Activated naive CD8-positive, alpha-beta T cell treated with anti-CD3 and anti-CD28 coated beads, Interleukin-2, amount 10 ng/mL, durations not matched to agents 7 days and 5 days (primary cell): ENCODE data around the gene EIF4A2. TPM values are rescaled to one million over a fixed set of nuclear protein-coding genes. Genes with fewer than 3 reads are reported as not detected.
A peak's percentile ranks its signal among the peaks of the same experiment; 100 is the strongest.

ENCODE experiments used
- ATAC-seq: fragments of 150-1000 bp; cut with Tn5 transposase; one replicate; pipeline ENCODE4 v1.10.0; 2021; ENCODE audit warnings: low read depth, moderate library complexity
- POLR2A ChIA-PET: fragments of 350-600 bp; sonication (Branson Sonifier 250); formaldehyde crosslinking; loops from one replicate; lab custom pipeline; 2021; ENCODE audit warnings: antibody characterized with exemption; lab: Charles Lee
- DNase-seq: peaks from one replicate; pipeline ENCODE4 v3.0.0; 2021
- H3K27ac Mint-ChIP-seq: one replicate; pipeline ENCODE4 v1.8.0; 2022; ENCODE audit warnings: mild to moderate bottlenecking, mixed read lengths
- H3K27me3 Mint-ChIP-seq: one replicate; pipeline ENCODE4 v1.8.0; 2022; ENCODE audit warnings: mild to moderate bottlenecking, moderate library complexity, mixed read lengths
- H3K36me3 Mint-ChIP-seq: one replicate; pipeline ENCODE4 v1.8.0; 2021; ENCODE audit warnings: mild to moderate bottlenecking, mixed read lengths
- H3K4me1 Mint-ChIP-seq: one replicate; pipeline ENCODE4 v1.8.0; 2021; ENCODE audit warnings: mixed read lengths
- H3K4me3 Mint-ChIP-seq: one replicate; pipeline ENCODE4 v1.8.0; 2022; ENCODE audit warnings: mild to moderate bottlenecking, moderate library complexity, mixed read lengths
- H3K9me3 Mint-ChIP-seq: one replicate; pipeline ENCODE4 v1.8.0; 2021; ENCODE audit warnings: mixed read lengths
- total RNA-seq, 2 experiments: library from RNA; stranded (reverse); gene quantifications; one replicate each; pipeline ENCODE4 v1.2.3, GENCODE V29; 2021

EIF4A2 gene
- 100 to 1,000 TPM; 479 to 483 TPM for total RNA-seq

- POLR2A ChIA-PET = interaction anchor here (0.6 to 4.6 kb wide), 39 partner anchors 9 to 1189 kb away, joined by 3 to 117 read pairs (median 5); partner anchors contain the start of genes AHSG, DNAJB11, RFC4 and RPL39L
- ATAC-seq = peak; percentile 66
- H3K4me1 Mint-ChIP-seq = peaks cover 39% of the 10 kb centered on the region
- H3K9me3 Mint-ChIP-seq = no peaks in the 10 kb centered on the region
- peak within 1 kb of the TSS; percentile 100 for H3K4me3 Mint-ChIP-seq
- H3K27ac Mint-ChIP-seq = peak within 1 kb of the TSS; percentile 99
- H3K27me3 Mint-ChIP-seq = no peaks in the 10 kb centered on the region
- peaks cover 41% of the 10 kb centered on the region for H3K36me3 Mint-ChIP-seq
- peak; percentile 92 for DNase-seq
These were observed at the start of gene EIF4A2 for GRCh38 chr3:186783058-186783730. Gene EIF4A2, plus strand, starts transcription at chr3:186783577. Its CDS starts 34 bp downstream, at chr3:186783611.

DNA sequence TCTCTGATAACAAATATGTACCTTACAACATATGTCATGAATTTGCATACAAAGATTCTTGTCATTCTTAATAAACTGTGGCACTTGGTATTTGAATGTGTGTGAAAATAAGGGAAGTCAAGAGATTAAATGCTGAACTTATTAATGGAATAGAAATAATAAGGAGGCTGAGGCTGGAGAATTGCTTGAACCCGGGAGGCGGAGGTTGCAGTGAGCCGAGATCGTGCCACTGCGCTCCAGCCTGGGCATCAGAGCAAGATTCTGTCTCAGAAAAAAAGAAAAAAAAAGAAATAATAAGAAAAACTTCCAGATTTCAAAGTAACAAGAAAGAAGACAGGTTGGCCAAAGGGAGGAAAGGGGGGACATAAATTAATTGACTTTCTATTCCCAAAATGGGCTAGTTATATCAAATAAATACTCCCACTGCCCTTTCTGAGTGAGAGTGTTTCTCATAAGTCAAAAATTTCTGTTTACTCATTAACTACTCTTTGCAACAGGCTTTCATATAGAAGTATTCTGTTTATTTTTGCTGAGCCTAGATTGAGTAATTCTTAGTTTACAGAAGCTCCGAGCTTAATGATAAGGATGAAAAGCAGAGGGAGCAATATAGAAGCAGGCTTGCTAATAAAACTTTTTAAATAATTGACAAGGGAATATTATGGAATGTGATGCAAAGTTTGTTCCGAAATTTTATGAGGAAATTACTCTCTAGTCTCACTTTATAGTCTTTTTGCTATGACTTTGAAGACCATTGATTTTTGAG lies 40.6 kb upstream of the EIF4A2 start:
- DNase-seq = no peak
- H3K4me1 Mint-ChIP-seq = peaks cover 3% of the 10 kb centered on the region

GRCh38 chr3:186743666-186744065 lies 39.7 kb upstream of the EIF4A2 start:
- ATAC-seq (no peak), DNase-seq (no peak)
- no peaks in the 10 kb centered on the region for H3K9me3 Mint-ChIP-seq
- H3K4me3 Mint-ChIP-seq = no peak overlapping the region
- H3K27me3 Mint-ChIP-seq = no peaks in the 10 kb centered on the region
- POLR2A ChIA-PET = no interaction called here
- no peak overlapping the region for H3K27ac Mint-ChIP-seq
- peaks cover 8% of the 10 kb centered on the region for H3K4me1 Mint-ChIP-seq
- peaks cover 2% of the 10 kb centered on the region for H3K36me3 Mint-ChIP-seq

More for the DNA sequence above, 40.6 kb upstream of the EIF4A2 start:
- Mint-ChIP-seq H3K4me3 (no peak overlapping the region), H3K27me3 (no peaks in the 10 kb centered on the region), H3K36me3 (peaks cover 2% of the 10 kb centered on the region), H3K27ac (no peak overlapping the region), H3K9me3 (no peaks in the 10 kb centered on the region)
- ATAC-seq = no peak
- POLR2A ChIA-PET = no interaction called here

- H3K27me3 Mint-ChIP-seq = no peaks in the 10 kb centered on the region
- H3K27ac Mint-ChIP-seq = peak overlapping the region; percentile 0
- H3K9me3 Mint-ChIP-seq = no peaks in the 10 kb centered on the region
- peaks cover 2% of the 10 kb centered on the region for H3K36me3 Mint-ChIP-seq
- POLR2A ChIA-PET = no interaction called here
- DNase-seq (no peak), ATAC-seq (peak; percentile 78)
- peaks cover 8% of the 10 kb centered on the region for H3K4me1 Mint-ChIP-seq
- no peak overlapping the region for H3K4me3 Mint-ChIP-seq
These were observed 37.4 kb upstream of the EIF4A2 start for GRCh38 chr3:186746008-186746407.

DNA sequence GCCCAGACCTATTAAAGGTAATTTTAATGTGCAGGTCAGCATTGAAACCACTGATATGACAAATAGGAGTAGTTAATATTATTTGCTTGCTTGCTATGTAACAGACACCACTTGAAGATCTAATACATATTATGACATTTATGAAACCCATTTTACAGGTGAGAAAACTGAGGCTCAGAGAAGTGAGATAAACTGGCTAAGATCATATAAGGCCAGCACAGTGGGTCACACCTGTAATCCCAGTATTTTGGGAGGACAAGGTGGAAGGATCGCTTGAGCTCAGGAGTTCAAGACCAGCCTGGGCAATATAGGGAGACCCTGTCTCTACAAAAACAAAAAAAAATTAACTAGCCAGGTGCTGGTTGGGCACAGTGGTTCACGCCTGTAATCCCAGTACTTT lies 33.1 kb upstream of the EIF4A2 start:
- H3K27ac Mint-ChIP-seq = no peak overlapping the region
- H3K9me3 Mint-ChIP-seq = no peaks in the 10 kb centered on the region
- no peak overlapping the region for H3K4me3 Mint-ChIP-seq
- POLR2A ChIA-PET = no interaction called here
- H3K27me3 Mint-ChIP-seq = peaks cover 3% of the 10 kb centered on the region
- DNase-seq (no peak), ATAC-seq (no peak)
- H3K4me1 Mint-ChIP-seq = peaks cover 12% of the 10 kb centered on the region
- H3K36me3 Mint-ChIP-seq = peaks cover 2% of the 10 kb centered on the region

DNA sequence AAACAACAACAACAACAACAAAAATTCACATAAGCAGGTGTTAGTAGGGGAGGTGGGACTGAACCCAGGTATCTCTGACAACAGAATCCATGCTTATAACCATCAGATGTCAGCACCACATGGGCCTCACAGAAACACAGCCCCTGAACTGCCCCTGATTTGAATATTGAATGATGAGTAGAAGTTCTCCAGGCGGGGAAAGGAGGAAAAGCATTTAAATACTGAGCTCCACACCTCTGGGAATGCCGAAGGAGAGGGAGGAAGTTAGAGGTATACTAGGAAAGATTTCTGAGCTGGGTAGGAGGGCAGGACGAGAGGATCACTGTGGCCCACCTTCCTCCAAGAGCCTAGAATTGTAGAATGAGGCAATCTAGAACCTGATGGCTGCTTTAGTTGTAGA lies 31.9 kb upstream of the EIF4A2 start:
- ATAC-seq (no peak), DNase-seq (no peak)
- POLR2A ChIA-PET = no interaction called here
- Mint-ChIP-seq H3K27ac (no peak overlapping the region), H3K36me3 (no peaks in the 10 kb centered on the region), H3K4me1 (peaks cover 8% of the 10 kb centered on the region), H3K4me3 (no peak overlapping the region), H3K9me3 (no peaks in the 10 kb centered on the region), H3K27me3 (peaks cover 3% of the 10 kb centered on the region)

GRCh38 chr3:186754006-186754405 lies 29.4 kb upstream of the EIF4A2 start:
- DNase-seq = no peak
- peaks cover 3% of the 10 kb centered on the region for H3K27me3 Mint-ChIP-seq
- ATAC-seq = no peak
- no peak overlapping the region for H3K27ac Mint-ChIP-seq
- H3K4me1 Mint-ChIP-seq = peaks cover 3% of the 10 kb centered on the region
- no peaks in the 10 kb centered on the region for H3K36me3 Mint-ChIP-seq
- H3K9me3 Mint-ChIP-seq = no peaks in the 10 kb centered on the region
- no peak overlapping the region for H3K4me3 Mint-ChIP-seq
- POLR2A ChIA-PET = no interaction called here

DNA sequence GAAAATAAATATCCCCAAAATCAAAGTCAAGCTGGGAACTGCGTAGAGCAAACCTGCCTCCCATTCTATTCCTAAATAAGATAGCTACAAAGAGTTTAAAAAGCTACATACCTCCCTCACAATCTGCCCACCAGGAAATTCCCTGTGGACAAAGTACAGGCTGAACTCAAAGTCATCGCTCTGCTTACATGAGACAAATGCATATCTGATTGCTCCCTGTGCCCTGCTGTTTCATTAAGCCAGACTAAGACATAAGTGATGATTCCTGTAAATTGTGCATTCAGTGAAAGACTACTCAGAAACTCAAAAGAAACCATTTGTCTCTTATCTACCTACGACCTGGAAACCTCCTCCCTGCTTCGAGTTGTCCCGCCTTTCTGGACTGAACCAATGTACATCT lies 28.5 kb upstream of the EIF4A2 start:
- no peak overlapping the region for H3K4me3 Mint-ChIP-seq
- no peaks in the 10 kb centered on the region for H3K9me3 Mint-ChIP-seq
- H3K27me3 Mint-ChIP-seq = peaks cover 3% of the 10 kb centered on the region
- H3K36me3 Mint-ChIP-seq = no peaks in the 10 kb centered on the region
- POLR2A ChIA-PET = no interaction called here
- no peak overlapping the region for H3K27ac Mint-ChIP-seq
- H3K4me1 Mint-ChIP-seq = peaks cover 3% of the 10 kb centered on the region
- DNase-seq = no peak
- no peak for ATAC-seq

DNA sequence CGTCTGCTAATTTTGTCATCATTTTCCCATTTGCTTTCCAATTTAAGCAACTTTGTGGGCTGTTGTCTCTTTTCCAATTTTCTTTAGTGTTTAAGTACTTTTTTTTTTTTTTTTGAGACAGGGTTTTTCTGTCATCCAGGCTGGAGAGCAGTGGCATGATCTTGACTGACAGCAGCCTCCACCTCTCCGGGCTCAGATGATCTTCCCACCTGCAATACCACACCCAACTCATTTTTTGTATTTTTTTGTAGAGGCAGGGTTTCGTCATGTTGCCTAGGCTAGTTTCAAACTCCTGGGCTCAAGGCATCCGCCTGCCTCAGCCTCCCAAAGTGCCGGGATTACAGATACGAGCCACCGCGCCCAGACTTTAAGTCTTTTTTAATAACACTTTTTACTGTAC lies 26.2 kb upstream of the EIF4A2 start:
- no peaks in the 10 kb centered on the region for H3K36me3 Mint-ChIP-seq
- H3K4me1 Mint-ChIP-seq = peaks cover 3% of the 10 kb centered on the region
- no peak overlapping the region for H3K27ac Mint-ChIP-seq
- ATAC-seq (no peak), DNase-seq (no peak)
- H3K4me3 Mint-ChIP-seq = no peak overlapping the region
- H3K27me3 Mint-ChIP-seq = no peaks in the 10 kb centered on the region
- H3K9me3 Mint-ChIP-seq = no peaks in the 10 kb centered on the region
- POLR2A ChIA-PET = no interaction called here

- DNase-seq (no peak), ATAC-seq (no peak)
- no peaks in the 10 kb centered on the region for H3K36me3 Mint-ChIP-seq
- no peak overlapping the region for H3K27ac Mint-ChIP-seq
- H3K9me3 Mint-ChIP-seq = no peaks in the 10 kb centered on the region
- peaks cover 3% of the 10 kb centered on the region for H3K4me1 Mint-ChIP-seq
- H3K27me3 Mint-ChIP-seq = no peaks in the 10 kb centered on the region
- no peak overlapping the region for H3K4me3 Mint-ChIP-seq
- POLR2A ChIA-PET = no interaction called here
These were observed 25.6 kb upstream of the EIF4A2 start for GRCh38 chr3:186757686-186758220.

- POLR2A ChIA-PET = no interaction called here
- no peak for DNase-seq
- no peaks in the 10 kb centered on the region for H3K9me3 Mint-ChIP-seq
- H3K27ac Mint-ChIP-seq = no peak overlapping the region
- H3K36me3 Mint-ChIP-seq = no peaks in the 10 kb centered on the region
- no peaks in the 10 kb centered on the region for H3K4me1 Mint-ChIP-seq
- no peak overlapping the region for H3K4me3 Mint-ChIP-seq
- H3K27me3 Mint-ChIP-seq = no peaks in the 10 kb centered on the region
- no peak for ATAC-seq
These were observed 24.0 kb upstream of the EIF4A2 start for GRCh38 chr3:186759231-186759930.

DNA sequence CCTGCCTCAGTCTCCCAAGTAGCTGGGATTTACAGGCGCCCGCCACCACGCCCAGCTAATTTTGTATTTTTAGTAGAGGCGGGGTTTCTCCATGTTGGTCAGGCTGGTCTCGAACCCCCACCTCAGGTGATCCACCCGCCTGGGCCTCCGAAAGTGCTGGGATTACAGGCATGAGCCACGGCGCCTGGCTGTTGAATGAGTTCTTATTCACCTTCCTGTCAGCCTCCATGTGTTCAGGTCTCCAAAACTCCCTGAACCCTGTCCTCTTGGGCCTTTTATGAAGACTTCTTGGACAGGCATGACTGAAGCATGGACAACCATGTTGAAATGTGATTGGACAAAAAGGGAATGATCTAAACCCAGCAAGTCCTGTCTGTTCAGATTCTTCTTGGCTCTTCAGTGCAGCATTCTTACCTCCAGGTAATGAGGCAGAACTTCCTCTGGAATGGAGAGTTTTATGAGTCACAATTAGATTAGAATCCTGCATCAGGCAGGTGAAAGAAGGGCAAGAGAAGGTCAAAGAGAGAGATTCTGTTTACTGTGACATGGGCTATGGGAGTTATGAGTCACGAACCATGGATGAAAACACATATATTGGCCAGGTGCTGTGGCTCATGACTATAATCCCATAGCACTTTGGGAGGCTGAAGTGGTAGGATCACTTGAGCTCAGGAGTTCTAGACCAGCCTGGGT lies 23.1 kb upstream of the EIF4A2 start:
- ATAC-seq = no peak
- Mint-ChIP-seq H3K4me3 (no peak overlapping the region), H3K4me1 (no peaks in the 10 kb centered on the region)

GRCh38 chr3:186760897-186761447 lies 22.4 kb upstream of the EIF4A2 start:
- POLR2A ChIA-PET = no interaction called here
- ATAC-seq (no peak), DNase-seq (no peak)
- H3K27ac Mint-ChIP-seq = no peak overlapping the region
- H3K4me3 Mint-ChIP-seq = no peak overlapping the region
- H3K9me3 Mint-ChIP-seq = no peaks in the 10 kb centered on the region
- H3K36me3 Mint-ChIP-seq = peaks cover 3% of the 10 kb centered on the region
- H3K4me1 Mint-ChIP-seq = no peaks in the 10 kb centered on the region
- no peaks in the 10 kb centered on the region for H3K27me3 Mint-ChIP-seq

More for the DNA sequence above, 23.1 kb upstream of the EIF4A2 start:
- H3K27me3 Mint-ChIP-seq = no peaks in the 10 kb centered on the region
- no peak for DNase-seq
- H3K27ac Mint-ChIP-seq = no peak overlapping the region
- POLR2A ChIA-PET = no interaction called here
- peaks cover 2% of the 10 kb centered on the region for H3K36me3 Mint-ChIP-seq
- no peaks in the 10 kb centered on the region for H3K9me3 Mint-ChIP-seq
